ENCODE measurements around the gene MNAT1. TPM values are rescaled to one million over a fixed set of nuclear protein-coding genes. Genes with fewer than 3 reads are reported as not detected.

MNAT1 gene
- total RNA-seq, 4 donors from 2014 or later, result 4.2 to 30.3 (median 17.8) TPM

GRCh38 chr14:60867503-60868172 lies 133.1 kb downstream of the MNAT1 start:
- peaks cover 0 to 4% (median 0%) of the 10 kb centered on the region in 4 donors for H3K4me1 ChIP-seq
- H3K9me3 ChIP-seq, result no peaks in the 10 kb centered on the region
- in situ Hi-C loops (cut with MboI; ENCODE audit: low pct_ligation_motif_present in 1 of 4, low pct_unique_long_range_greater_than_20kb in 1 of 4, low sequenced_read_pairs in 3 of 4), result no loop called here
- H3K27ac ChIP-seq, result no peak overlapping the region
- intact Hi-C loops (cut with DNase I; ENCODE audit: low total_unique reads), result no loop called here
- DNase-seq, result no peak
- H3K27me3 ChIP-seq, result no peaks in the 10 kb centered on the region
- TF ChIP-seq CTCF (IDR thresholded peaks at IDR 0.05) (no peak), POLR2AphosphoS5 (IDR thresholded peaks at IDR 0.05) (no peak), POLR2A (IDR thresholded peaks at IDR 0.05) (no peak), EP300 (IDR thresholded peaks at IDR 0.05; ENCODE audit: low read depth) (no peak)
- H3K4me3 ChIP-seq, result no peak overlapping the region
- H3K36me3 ChIP-seq, result no peaks in the 10 kb centered on the region

GRCh38 chr14:60878121-60878520 lies 143.6 kb downstream of the MNAT1 start:
- Histone ChIP-seq H3K27me3 (no peaks in the 10 kb centered on the region), H3K27ac (no peak overlapping the region), H3K9me3 (peaks cover 0 to under 1% of the 10 kb centered on the region in 2 donors), H3K4me1 (no peaks in the 10 kb centered on the region), H3K36me3 (no peaks in the 10 kb centered on the region), H3K4me3 (no peak overlapping the region)
- DNase-seq, result no peak
- no peak for TF ChIP-seq CTCF (IDR thresholded peaks at IDR 0.05)
- TF ChIP-seq POLR2A (IDR thresholded peaks at IDR 0.05), result no peak
- TF ChIP-seq EP300 (IDR thresholded peaks at IDR 0.05; ENCODE audit: low read depth), result no peak
- TF ChIP-seq POLR2AphosphoS5 (IDR thresholded peaks at IDR 0.05), result no peak
- in situ Hi-C loops (cut with MboI; ENCODE audit: low pct_ligation_motif_present in 1 of 4, low pct_unique_long_range_greater_than_20kb in 1 of 4, low sequenced_read_pairs in 3 of 4) (no loop called here), intact Hi-C loops (cut with DNase I; ENCODE audit: low total_unique reads) (no loop called here)
- 100% methylated on average over 1 of the region's 1 CpG for WGBS, 2 donors (ENCODE audit: low coverage in 1 of 2)

GRCh38 chr14:60878536-60878935 lies 144.0 kb downstream of the MNAT1 start:
- no peak for DNase-seq
- Histone ChIP-seq H3K9me3 (peaks cover 2 to 4% of the 10 kb centered on the region in 2 donors), H3K27ac (no peak overlapping the region), H3K36me3 (no peaks in the 10 kb centered on the region), H3K4me1 (no peaks in the 10 kb centered on the region), H3K27me3 (no peaks in the 10 kb centered on the region), H3K4me3 (no peak overlapping the region)
- in situ Hi-C loops (cut with MboI; ENCODE audit: low pct_ligation_motif_present in 1 of 4, low pct_unique_long_range_greater_than_20kb in 1 of 4, low sequenced_read_pairs in 3 of 4) (no loop called here), intact Hi-C loops (cut with DNase I; ENCODE audit: low total_unique reads) (no loop called here)
- TF ChIP-seq CTCF (IDR thresholded peaks at IDR 0.05), result no peak
- no peak for TF ChIP-seq POLR2AphosphoS5 (IDR thresholded peaks at IDR 0.05)
- no peak for TF ChIP-seq EP300 (IDR thresholded peaks at IDR 0.05; ENCODE audit: low read depth)
- TF ChIP-seq POLR2A (IDR thresholded peaks at IDR 0.05), result no peak

- Histone ChIP-seq H3K27me3 (no peaks in the 10 kb centered on the region), H3K27ac (no peak overlapping the region), H3K9me3 (peaks cover 10 to 16% of the 10 kb centered on the region in 2 donors), H3K36me3 (no peaks in the 10 kb centered on the region), H3K4me3 (no peak overlapping the region), H3K4me1 (no peaks in the 10 kb centered on the region)
- intact Hi-C loops (cut with DNase I; ENCODE audit: low total_unique reads), result no loop called here
- no peak for TF ChIP-seq POLR2AphosphoS5 (IDR thresholded peaks at IDR 0.05)
- no peak for TF ChIP-seq CTCF (IDR thresholded peaks at IDR 0.05)
- TF ChIP-seq EP300 (IDR thresholded peaks at IDR 0.05; ENCODE audit: low read depth), result no peak
- no peak for TF ChIP-seq POLR2A (IDR thresholded peaks at IDR 0.05)
- 94 to 100% methylated on average over 1 of the region's 1 CpG for WGBS, 2 donors (ENCODE audit: low coverage in 1 of 2)
- in situ Hi-C loops (cut with MboI; ENCODE audit: low pct_ligation_motif_present in 1 of 4, low pct_unique_long_range_greater_than_20kb in 1 of 4, low sequenced_read_pairs in 3 of 4), result no loop called here
- no peak for DNase-seq
Measured at GRCh38 chr14:60882219-60882618, 147.7 kb downstream of the MNAT1 start.

All from transverse colon (tissue), 4 donors.